ENCODE measurements around the gene FXYD6.

FXYD6 gene

GRCh38 chr11:117796456-117796871 lies 80.0 kb downstream of the FXYD6 start:
- no peak for DNase-seq (ENCODE audit: extremely low read depth in 1 of 2, low read depth in 1 of 2)

DNA sequence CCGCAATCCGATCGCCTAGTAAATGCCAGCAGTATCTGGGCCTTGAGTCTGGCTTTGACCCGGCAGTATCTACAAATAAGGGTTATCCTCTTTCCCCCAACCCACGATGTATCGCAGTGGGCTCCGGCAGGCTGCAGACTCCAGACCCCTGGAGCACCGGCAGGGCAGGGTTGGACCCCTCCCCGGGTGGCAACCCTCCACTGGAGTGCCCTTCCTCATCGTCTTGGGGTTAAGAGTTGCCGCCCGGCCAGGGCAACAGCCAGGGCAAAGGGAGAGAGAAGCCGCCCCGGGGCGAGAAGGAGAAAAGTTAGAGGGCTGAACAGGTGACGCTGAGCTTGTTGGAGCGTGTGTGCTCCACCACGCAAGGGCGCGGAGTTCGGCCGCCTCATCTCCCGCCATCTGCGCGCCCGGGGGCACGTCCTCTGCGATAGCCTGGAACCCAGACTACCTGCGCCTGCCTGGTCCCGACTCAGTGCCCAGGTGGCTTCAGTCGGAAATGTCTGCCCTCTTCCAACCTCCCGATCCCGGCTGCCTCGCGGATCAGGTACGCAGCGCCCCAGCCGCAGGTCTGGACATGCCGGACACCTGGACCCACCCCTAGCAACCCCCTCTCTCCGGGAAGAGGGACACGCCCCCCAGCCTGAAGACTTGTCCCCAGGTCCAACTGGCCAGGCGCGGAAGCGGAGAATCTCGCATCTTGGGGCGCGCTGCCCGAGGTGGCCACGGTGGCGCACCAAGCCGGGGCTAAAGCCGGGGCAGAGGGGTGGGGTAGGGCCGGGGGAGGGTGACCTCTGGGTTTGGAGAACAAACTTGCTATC lies 80.6 kb downstream of the FXYD6 start:
- no peak for DNase-seq (ENCODE audit: extremely low read depth in 1 of 2, low read depth in 1 of 2)

- DNase-seq (ENCODE audit: extremely low read depth in 1 of 2, low read depth in 1 of 2): no peak
Measured at GRCh38 chr11:117794772-117795629, 81.5 kb downstream of the FXYD6 start.

DNA sequence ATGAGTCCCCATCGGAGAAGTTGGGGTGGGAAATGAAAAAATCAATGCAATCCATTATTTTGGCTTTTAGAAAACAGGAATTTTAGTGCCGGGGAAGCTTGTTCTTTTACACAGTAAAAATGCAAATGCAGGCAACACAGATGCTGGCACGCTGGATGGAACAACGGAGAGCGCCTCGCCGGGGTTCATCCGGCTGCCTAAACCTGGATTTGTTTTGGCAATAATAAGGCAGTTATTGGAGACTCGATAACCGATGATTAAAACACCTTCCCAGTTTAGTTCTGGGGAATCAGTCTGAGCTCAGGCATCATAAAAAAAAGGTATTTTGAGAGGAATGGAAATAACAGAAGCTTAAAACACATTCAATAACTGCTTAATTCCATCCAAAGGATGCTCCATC lies 82.3 kb downstream of the FXYD6 start:
- DNase-seq (ENCODE audit: extremely low read depth in 1 of 2, low read depth in 1 of 2): no peak

- DNase-seq (ENCODE audit: extremely low read depth in 1 of 2, low read depth in 1 of 2): no peak
Measured at GRCh38 chr11:117793583-117793982, 82.9 kb downstream of the FXYD6 start.

DNA sequence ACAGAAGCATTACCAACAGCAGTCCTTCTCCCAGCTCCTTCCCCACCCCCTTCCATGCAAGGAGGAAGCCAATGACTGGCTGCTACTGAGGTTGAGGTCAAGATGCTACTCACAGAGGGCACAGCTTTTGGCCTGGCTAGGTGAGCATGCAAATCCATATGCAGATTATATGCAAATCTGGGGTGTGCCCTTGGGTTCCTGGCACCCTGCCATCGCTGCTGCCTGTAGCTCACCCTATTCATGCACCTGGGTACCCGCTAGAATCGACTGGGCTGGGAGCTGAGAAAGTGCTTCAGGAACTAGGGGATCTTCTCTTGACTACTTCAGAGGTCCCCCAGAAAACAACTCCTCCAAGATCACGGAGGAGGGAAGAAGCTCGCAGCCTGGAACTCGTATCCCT lies 83.5 kb downstream of the FXYD6 start:
- no peak for DNase-seq (ENCODE audit: extremely low read depth in 1 of 2, low read depth in 1 of 2)

DNA sequence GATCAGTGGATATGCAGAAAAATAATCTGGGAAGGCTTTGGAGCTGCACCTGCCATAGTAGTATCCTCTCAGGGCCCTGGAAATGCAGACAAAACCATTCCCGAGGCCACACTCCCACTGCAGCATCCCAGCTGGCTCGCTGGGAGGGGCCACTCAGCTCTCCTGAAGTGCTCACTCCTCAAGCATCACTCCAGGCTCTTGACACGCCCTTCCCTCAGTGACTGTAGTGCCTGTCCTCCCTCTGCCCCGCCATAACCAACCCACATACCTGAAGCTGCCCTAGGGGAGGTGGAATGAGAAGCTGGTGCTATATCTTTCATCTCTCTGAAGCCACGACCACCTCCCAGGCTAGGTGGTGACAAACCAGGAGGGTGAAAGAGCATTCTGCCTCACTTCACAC lies 84.2 kb downstream of the FXYD6 start:
- DNase-seq (ENCODE audit: extremely low read depth in 1 of 2, low read depth in 1 of 2): no peak

- no peak for DNase-seq (ENCODE audit: extremely low read depth in 1 of 2, low read depth in 1 of 2)
Measured at GRCh38 chr11:117790279-117790678, 86.2 kb downstream of the FXYD6 start.

- no peak for DNase-seq (ENCODE audit: extremely low read depth in 1 of 2, low read depth in 1 of 2)
Measured at GRCh38 chr11:117789241-117789640, 87.2 kb downstream of the FXYD6 start.
